Stomach smooth muscle (tissue), 2 donors: ENCODE measurements around the gene DDAH2.
A peak's percentile ranks its signal among the peaks of the same experiment; 100 is the strongest.

Experiments
- H3K27ac ChIP-seq: one replicate; pipeline ENCODE4 v1.7.0; 2013; ENCODE audit warnings: mild to moderate bottlenecking, low read length, inconsistent platforms
- H3K27me3 ChIP-seq, 2 donors: one replicate each; pipeline ENCODE4 v1.7.0; 2013; ENCODE audit warnings: low read length in 2 of 2; ENCODE audit not compliant: insufficient read depth in 2 of 2, control insufficient read depth in 1 of 2
- H3K36me3 ChIP-seq, 2 donors: one replicate each; pipeline ENCODE4 v1.7.0; 2013; ENCODE audit warnings: low read length in 2 of 2; ENCODE audit not compliant: control insufficient read depth in 2 of 2, insufficient read depth in 2 of 2
- H3K4me1 ChIP-seq: one replicate; pipeline ENCODE4 v1.7.0; 2013; ENCODE audit warnings: low read length; ENCODE audit not compliant: control insufficient read depth, insufficient read depth
- H3K4me3 ChIP-seq, 2 donors: one replicate each; pipeline ENCODE4 v1.7.0; 2013; ENCODE audit warnings: low read length in 2 of 2
- H3K9ac ChIP-seq, 2 donors: one replicate each; pipeline ENCODE4 v1.7.0; 2013; ENCODE audit warnings: low read length in 2 of 2, mild to moderate bottlenecking in 1 of 2
- H3K9me3 ChIP-seq, 2 donors: one replicate each; pipeline ENCODE4 v1.7.0; 2013; ENCODE audit warnings: low read length in 2 of 2; ENCODE audit not compliant: control insufficient read depth in 2 of 2
- donor health status: healthy.
- donor health status: Pancreatic carcinoma.

DDAH2 gene

DNA sequence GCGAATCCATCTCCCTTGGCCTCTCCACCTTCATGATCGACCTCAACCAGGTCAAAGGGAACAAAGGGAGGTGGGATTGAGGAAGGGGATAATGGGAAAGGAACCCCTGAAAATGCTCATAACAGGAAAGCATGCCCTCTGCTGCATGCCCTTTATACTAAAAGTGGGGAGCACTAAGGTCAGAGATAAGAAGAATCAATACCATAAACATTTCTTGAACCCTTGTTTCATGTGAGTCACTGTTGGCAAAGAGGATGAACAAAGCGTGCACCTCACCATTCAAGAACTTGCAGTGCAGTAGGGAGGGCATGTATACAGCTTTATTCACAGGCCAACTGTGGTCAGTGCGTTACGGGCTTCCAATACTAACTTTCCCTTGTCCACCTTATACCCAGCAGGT is 31.7 kb upstream of the DDAH2 start:
- peaks cover 0 to 4% of the 10 kb centered on the region in 2 donors for H3K36me3 ChIP-seq

DNA sequence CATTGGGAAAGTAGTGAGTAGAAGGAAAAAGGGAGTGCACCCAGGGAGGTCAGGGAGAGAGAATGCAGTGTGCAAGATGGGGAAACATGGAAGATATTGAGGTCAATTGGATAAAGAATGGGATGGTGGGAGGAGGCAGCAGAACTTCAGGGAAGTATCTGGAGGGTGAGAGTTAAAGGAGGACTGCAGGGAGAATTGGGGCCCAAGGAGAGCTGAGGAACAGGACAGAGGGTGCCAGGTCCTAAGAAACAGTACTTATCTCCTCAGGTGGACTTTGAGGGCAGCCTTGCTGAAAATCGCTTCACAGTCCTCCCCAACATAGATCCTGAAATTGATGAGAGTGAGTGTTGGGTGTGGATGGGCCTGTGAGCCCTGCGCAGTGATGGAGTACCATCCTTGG is 29.2 kb upstream of the DDAH2 start:
- H3K36me3 ChIP-seq: peaks cover 0 to 4% of the 10 kb centered on the region in 2 donors

More for the DNA sequence above, 31.7 kb upstream of the DDAH2 start:
- no peaks in the 10 kb centered on the region for H3K4me1 ChIP-seq
- H3K27ac ChIP-seq: no peak overlapping the region
- no peak overlapping the region for H3K4me3 ChIP-seq
- no peaks in the 10 kb centered on the region for H3K9me3 ChIP-seq
- no peak overlapping the region for H3K9ac ChIP-seq
- H3K27me3 ChIP-seq: peaks cover 0 to under 1% of the 10 kb centered on the region in 2 donors

DNA sequence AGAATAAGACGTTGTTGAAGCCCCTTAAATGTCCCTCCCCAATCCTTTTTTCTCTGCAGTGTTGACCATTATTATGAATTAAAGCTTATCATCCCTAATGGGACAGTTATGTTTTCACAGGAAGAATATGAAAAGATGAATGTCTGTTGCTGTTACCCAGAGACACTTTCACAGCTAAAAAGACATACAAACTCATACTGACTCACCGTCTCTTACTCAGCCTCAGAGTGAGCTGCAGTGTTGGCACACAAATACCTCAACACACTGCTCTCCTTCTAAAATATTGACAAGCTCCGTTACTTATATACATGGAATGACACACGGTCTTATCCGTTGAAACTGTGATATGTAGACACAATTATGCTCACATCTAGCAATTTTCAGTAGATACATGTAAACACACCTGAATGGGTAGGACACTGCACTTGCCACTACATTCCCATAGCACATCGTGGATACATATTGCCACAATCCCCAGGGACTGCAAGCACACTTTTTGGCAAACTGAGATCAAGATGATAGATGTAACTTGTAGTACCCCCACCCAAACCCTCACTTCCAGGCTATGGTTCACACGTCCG is 23.7 kb upstream of the DDAH2 start:
- Histone ChIP-seq H3K9ac (no peak overlapping the region), H3K4me3 (no peak overlapping the region), H3K9me3 (no peaks in the 10 kb centered on the region), H3K27me3 (no peaks in the 10 kb centered on the region), H3K27ac (no peak overlapping the region), H3K4me1 (no peaks in the 10 kb centered on the region), H3K36me3 (no peaks in the 10 kb centered on the region)

More for the DNA sequence above, 29.2 kb upstream of the DDAH2 start:
- Histone ChIP-seq H3K9me3 (no peaks in the 10 kb centered on the region), H3K27me3 (no peaks in the 10 kb centered on the region), H3K9ac (no peak overlapping the region), H3K4me1 (no peaks in the 10 kb centered on the region), H3K27ac (no peak overlapping the region), H3K4me3 (no peak overlapping the region)

DNA sequence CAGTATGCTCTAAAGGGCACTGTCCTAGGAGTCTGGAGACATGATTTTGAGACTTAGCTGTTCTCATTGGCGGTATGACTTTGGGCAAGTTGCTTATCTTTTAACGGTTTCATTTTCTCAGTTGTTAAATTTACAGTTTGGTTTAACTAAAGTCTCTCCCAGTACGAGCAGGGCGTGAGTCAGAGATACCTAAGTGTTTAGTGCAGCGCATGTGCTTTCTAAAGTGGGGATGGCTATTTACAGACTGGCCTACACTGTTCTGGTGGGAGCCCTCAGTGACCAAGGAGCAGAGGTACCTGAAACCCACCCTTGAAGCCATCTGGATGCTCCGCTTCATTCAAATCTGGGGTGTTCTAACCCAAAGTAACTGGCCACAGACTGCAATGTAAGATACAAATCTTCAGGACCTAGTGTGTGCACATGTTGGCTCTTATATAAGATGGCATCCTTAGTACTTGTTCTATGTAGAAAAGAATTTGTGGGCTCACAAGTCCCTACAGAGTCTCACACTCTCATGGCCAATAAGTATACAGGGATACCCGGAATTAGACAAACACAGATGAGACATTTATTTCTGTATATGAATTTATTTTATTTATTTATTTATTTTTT is 21.4 kb upstream of the DDAH2 start:
- H3K9ac ChIP-seq: no peak overlapping the region
- no peak overlapping the region for H3K27ac ChIP-seq
- peaks cover 0 to 3% of the 10 kb centered on the region in 2 donors for H3K36me3 ChIP-seq
- H3K27me3 ChIP-seq: no peaks in the 10 kb centered on the region
- H3K4me1 ChIP-seq: peaks cover 4% of the 10 kb centered on the region
- H3K4me3 ChIP-seq: no peak overlapping the region
- H3K9me3 ChIP-seq: no peaks in the 10 kb centered on the region

DNA sequence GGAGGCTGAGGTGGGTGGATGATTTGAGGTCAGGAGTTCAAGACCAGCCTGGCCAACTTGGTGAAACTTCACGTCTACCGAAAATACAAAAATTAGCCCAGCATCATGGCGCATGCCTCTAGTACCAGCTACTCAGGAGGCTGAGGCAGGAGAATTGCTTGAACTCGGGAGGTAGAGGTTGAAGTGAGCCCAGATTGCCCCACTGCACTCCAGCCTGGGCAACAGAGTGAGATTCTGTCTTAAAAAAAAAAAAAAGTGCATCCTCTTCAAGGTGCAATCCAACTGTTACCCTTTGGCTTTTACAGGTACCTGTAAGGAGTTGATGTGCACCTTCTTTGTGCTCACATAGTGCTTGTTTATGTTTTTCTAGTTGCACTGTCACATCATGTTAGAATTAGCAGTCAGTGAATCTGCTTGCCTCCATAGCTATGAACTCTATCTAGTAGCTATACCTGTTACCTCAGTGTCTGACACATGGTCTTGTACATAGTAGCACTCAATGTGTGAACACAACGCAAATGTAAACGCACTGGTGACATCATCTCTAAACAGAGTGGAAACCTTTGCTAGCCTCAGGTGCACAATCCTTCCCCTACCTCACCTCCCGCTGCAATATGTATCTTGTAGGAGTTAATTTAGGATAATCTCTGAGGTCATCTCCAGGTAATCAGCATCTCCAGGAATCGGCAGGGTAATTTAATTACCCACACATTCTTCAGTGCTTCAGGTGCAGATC is 20.4 kb upstream of the DDAH2 start:
- Histone ChIP-seq H3K36me3 (peaks cover 0 to 3% of the 10 kb centered on the region in 2 donors), H3K27me3 (no peaks in the 10 kb centered on the region), H3K4me3 (no peak overlapping the region), H3K9ac (no peak overlapping the region), H3K9me3 (no peaks in the 10 kb centered on the region), H3K4me1 (peaks cover 4% of the 10 kb centered on the region), H3K27ac (no peak overlapping the region)

DNA sequence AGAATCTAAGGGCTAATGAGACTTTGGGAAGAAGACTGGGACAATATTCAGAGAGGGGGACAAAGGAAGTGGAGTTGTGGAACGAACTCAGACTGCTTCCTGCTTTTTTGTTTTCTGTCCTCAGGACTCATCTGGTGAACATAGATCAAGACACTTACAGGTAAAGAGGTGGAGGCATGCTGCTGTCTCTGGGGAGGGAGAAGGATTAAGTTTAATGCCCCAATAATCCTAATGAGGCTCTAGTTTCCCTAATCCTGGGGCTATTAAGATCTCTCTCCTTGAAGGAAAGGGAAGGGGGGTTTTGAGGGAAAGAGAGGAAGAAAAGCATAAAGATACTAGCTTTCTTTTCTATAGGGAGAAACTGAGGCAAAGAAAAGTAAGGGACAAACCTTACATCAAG is 15.3 kb upstream of the DDAH2 start:
- Histone ChIP-seq H3K9me3 (no peaks in the 10 kb centered on the region), H3K27ac (no peak overlapping the region), H3K36me3 (peaks cover 0 to 3% of the 10 kb centered on the region in 2 donors), H3K4me3 (no peak overlapping the region), H3K4me1 (peaks cover 14% of the 10 kb centered on the region), H3K27me3 (no peaks in the 10 kb centered on the region), H3K9ac (no peak overlapping the region)

DNA sequence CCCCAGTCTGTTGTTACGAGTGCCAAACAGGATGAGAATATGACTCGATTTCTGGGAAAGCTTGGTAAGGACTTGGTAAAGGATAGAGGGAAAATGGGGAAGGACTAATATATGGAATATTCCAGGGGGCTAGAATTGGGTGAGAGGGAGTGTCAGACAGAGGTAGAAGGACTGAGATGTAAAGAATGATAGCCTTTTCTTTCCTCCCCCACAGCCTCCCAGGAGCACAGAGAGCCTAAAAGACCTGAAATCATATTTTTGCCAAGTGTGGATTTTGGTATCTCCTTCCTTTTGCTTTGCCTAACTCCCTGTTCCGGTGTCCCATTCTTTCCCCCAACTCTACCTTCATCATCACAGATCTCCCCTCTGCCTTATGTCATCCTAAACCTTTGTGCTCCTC is 13.8 kb upstream of the DDAH2 start:
- Histone ChIP-seq H3K27ac (no peak overlapping the region), H3K4me1 (peaks cover 23% of the 10 kb centered on the region), H3K36me3 (peaks cover 0 to 3% of the 10 kb centered on the region in 2 donors), H3K4me3 (no peak overlapping the region), H3K9me3 (no peaks in the 10 kb centered on the region), H3K27me3 (no peaks in the 10 kb centered on the region), H3K9ac (no peak overlapping the region)

DNA sequence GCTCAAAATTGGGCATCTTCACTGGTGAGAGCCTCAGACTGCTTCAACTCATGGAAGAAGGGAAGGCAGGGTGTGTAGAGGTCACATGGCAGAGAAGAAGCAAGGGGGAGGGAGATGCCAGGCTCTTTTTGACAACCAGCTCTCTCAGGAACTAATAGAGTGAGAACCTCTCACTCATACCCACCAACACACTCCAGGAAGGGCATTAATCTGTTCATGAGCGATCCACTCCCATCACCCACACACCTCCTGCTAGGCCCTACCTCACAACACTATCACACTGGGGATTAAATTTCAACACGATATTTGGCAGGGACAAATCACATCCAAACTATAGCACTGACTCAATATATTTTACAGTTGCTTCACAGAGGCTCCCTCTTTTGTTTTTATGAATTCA is 12.7 kb upstream of the DDAH2 start:
- Histone ChIP-seq H3K9me3 (no peaks in the 10 kb centered on the region), H3K4me3 (no peak overlapping the region), H3K4me1 (peaks cover 24% of the 10 kb centered on the region), H3K27me3 (no peaks in the 10 kb centered on the region), H3K9ac (no peak overlapping the region), H3K27ac (no peak overlapping the region), H3K36me3 (no peaks in the 10 kb centered on the region)

DNA sequence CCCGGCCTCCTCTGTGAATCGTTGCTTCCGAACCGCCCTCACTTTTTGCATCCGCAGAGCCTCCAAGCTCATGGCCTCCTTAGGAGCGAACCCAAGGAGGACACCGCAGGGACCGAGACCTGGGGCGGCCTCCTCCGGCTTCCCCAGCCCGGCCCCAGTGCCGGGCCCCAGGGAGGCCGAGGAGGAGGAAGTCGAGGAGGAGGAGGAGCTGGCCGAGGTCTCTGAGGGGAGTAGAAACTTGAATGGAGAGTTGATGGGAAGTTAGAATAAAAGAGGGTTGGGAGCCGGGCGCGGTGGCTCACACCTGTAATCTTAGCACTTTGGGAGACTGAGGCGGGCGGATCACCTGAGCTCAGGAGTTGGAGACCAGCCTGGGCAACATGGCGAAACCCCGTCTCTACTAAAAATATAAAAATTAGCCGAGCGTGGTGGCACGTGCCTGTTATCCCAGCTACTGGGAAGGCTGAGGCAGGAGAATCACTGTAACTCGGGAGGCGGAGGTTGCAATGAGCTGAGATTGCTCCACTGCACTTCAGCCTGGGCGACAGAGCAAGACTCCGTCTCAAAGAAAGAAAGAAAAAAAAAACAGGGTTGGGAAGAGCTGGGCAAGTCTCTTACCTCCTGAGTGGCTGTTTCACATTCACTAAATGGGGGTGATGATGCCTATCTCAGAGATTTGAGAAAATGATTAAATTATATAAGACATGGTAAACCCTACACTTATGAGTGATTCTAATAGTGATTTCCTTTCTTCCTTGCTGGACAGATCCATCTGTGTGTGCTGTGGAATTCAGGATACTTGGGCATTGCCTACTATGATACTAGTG is 11.5 kb upstream of the DDAH2 start:
- Histone ChIP-seq H3K27ac (no peak overlapping the region), H3K9me3 (no peaks in the 10 kb centered on the region), H3K4me3 (peak overlapping the region; percentile 86 to 93), H3K27me3 (no peaks in the 10 kb centered on the region), H3K4me1 (peaks cover 32% of the 10 kb centered on the region), H3K9ac (peak overlapping the region; percentile 68 to 72), H3K36me3 (no peaks in the 10 kb centered on the region)

DNA sequence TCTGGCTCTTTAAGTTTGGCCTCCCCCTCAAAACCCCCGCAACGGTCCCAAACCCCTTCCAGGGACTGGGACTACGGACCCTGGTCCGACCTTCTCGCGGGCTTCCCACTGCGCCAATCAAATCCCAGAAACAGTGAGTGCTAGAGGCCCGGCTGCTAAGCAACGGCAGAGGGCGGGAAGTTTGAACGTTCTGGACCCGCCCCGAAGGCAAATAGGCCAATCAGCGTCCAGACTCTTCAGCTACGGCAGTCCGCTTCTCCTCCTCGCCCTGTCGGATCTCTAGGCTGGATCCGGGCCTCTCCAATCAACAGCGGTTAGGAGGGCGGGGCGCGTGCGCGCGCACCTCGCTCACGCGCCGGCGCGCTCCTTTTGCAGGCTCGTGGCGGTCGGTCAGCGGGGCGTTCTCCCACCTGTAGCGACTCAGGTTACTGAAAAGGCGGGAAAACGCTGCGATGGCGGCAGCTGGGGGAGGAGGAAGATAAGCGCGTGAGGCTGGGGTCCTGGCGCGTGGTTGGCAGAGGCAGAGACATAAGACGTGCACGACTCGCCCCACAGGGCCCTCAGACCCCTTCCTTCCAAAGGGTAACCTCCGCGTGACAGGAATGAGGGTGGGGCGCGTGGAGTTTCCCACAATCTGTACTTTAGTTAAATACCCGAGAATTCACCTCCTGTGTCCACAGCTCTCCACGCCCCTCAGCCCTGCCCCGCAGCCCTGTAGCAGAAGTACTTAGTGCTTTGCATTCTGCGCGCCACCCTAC is 10.7 kb upstream of the DDAH2 start, which contains the start of gene MSH5:
MSH5 (plus strand) TSS at position 367 of the 758 bp plus-strand sequence. CDS start 462 bp downstream, outside the sequence.
- H3K36me3 ChIP-seq: no peaks in the 10 kb centered on the region
- peak within 1 kb of the TSS; percentile 68 to 72 for H3K9ac ChIP-seq
- H3K9me3 ChIP-seq: no peaks in the 10 kb centered on the region
- H3K27ac ChIP-seq: no peak within 1 kb of the TSS
- peaks cover 39% of the 10 kb centered on the region for H3K4me1 ChIP-seq
- no peaks in the 10 kb centered on the region for H3K27me3 ChIP-seq
- peak within 1 kb of the TSS; percentile 86 to 93 for H3K4me3 ChIP-seq
